CD4-positive, alpha-beta T cell treated with Interleukin-2 at 100 ng/mL for 4 hours (primary cell): Measurements from ENCODE around the gene C1QTNF2.

Experiments
- DNase-seq: peaks from one replicate; pipeline ENCODE4 v3.0.0-alpha.2; 2020; ENCODE audit warnings: low spot score

The C1QTNF2 gene

GRCh38 chr5:160369990-160370712 lies at the start of gene C1QTNF2:
TSS of gene C1QTNF2 (minus strand) at chr5:160370626. CDS start at chr5:160355011, 15,615 bp downstream.
- DNase-seq = no peak

GRCh38 chr5:160420331-160420610 lies 49.8 kb upstream of the C1QTNF2 start:
- DNase-seq = no peak

DNA sequence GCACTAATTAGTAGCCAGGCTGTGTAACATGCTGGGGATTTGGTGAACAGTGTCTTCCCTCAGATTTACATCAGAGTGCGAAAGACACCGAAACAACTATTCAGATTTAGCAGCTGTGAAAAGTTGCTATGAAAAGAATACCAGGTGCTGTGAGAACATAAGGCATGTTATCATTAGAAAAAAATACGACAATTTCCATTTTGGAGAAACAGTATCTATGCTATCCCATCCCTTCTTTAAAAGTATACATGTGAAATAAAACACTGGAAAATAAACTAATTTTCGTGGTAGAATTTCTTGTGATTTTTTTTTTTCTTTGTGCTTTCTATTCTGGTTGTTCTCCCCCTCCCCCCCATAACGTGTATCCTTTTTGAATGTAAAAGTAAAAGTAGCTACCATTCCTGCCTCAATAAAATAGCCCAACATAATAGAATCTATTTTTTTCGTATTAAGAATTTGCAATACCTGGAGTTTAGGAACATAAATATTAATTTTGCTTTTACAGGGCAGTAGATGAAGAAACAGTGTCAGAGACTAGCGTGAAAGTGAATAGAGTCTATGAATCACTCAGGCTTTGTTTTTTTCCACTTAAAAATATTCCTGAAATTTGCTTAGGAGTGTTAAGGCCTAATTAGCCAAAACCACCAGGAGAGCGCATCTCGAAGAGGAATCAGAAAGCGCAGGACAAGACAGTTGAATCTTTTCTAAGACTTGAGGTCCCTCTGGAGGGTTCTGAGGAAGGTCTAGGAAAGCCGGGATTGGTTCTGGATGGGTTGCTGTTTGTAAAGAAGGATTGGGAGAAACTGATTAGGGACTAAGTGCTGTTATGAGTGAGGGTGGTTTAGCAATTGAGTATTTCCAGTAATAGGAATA lies 49.3 kb upstream of the C1QTNF2 start:
- DNase-seq = no peak

GRCh38 chr5:160418561-160419457 lies 48.4 kb upstream of the C1QTNF2 start, which contains the start of gene SLU7:
TSS of gene SLU7 (minus strand) at chr5:160419081. CDS start at chr5:160415294, 3,787 bp downstream.
- peak; percentile 93 for DNase-seq

DNA sequence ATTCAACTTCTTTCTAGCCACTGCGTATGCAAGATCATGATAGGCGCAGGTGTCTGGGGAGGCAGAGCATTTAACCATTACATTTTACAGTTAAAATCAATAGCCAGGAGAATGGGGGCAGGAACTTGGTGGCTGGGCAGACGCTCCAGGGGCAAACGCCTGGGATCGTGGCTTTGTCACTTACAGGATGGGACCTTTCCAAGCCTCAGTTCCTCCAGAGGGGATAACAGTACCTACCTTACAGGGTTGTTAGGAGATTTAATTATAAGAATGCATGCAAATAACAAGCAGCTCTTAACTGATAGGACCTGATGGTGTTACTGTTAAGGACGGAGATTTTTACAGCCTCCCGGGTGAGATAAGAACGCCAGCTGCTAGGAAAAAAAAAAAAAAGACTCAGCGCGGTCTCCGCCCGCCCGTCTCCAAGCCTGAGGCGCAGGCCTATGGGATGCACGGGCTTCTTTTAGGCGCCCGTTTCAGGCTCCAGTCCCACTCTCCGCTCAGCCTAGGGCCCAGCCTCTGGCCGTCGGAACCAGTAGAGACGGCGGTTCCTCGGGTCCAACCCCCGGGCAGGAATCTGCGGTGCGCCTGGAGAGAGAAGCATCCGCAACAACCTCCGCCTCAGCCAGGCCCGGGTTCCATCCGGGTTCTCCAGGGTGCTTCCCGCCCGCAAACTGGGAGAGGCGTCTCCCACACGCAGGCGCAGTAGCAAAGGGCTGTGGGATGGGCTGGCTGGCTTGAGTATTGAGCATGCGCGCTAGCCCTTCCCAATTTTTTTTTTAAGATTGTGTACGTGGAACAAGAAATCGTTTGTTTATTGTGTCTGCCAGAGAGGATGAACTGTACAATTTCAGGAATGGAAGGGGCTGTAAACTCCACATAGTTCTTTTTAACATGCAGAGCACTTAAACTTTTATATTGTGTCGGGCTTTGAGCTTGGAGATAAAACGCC lies 29.3 kb upstream of the C1QTNF2 start, which contains the start of gene FAM200C:
FAM200C (minus strand) TSS at position 653 of the 952 bp plus-strand sequence. CDS start 4,564 bp downstream, outside the sequence.
- DNase-seq = peak; percentile 69

DNA sequence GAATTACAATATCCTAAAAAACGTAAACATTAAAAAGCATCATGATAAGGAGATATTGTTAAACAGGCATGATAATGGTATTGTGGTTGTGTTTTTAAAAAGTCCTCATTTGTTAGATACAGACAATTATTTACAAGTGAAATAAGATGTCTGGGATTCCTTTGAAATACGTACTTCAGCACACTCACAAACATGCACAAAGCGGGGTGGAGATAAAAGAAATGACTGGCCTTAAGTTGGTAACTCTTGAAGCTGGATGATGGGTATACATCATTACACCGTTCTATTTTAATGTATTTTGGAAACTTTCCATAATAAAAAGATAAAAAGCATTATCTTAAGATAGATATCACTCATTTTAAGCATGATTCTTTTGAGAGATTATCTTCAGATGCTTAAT lies 28.4 kb upstream of the C1QTNF2 start:
- no peak for DNase-seq

GRCh38 chr5:160397492-160397891 lies 27.1 kb upstream of the C1QTNF2 start:
- DNase-seq = no peak

GRCh38 chr5:160395111-160395510 lies 24.7 kb upstream of the C1QTNF2 start:
- DNase-seq = no peak

DNA sequence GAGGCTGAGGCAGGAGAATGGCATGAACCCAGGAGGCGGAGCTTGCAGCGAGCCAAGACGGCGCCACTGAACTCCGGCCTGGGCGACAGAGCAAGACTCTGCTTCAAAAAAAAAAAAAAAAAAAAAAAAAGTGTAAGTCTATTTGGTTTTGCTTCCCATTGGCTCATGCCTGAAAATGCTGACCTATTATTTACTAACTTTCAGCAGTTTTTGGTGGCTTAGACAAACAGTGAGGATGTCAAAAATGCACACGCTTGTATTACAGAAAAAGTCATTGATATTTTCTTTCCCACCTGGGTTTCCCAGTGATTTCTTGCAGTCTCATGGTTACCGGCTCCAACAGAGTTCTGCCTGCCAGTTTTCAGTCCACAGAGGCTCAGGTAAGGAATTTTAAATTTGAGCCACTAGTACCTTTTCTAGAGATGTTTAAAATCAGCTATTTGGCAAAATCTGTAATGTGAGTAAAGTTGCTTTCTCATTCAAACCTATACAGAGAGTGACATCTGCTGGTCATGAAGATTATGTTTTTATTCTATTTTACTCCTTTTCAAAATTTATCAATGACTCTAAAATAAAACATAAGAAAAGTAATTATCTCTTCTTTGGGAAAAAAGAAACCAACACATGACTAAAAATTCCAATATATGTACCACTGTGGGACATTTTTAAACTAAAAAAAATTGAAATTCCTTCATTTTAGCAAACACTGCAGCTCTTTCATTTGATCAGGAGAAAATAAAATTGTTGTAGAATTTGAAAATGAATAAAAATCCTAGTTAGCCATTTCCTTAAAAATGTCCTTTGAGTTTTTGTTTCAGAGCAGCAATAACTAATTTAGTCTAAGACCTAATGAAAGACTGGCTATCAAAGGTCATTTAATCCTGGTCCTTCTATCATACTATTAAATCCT lies 20.6 kb upstream of the C1QTNF2 start:
- peak; percentile 22 for DNase-seq

DNA sequence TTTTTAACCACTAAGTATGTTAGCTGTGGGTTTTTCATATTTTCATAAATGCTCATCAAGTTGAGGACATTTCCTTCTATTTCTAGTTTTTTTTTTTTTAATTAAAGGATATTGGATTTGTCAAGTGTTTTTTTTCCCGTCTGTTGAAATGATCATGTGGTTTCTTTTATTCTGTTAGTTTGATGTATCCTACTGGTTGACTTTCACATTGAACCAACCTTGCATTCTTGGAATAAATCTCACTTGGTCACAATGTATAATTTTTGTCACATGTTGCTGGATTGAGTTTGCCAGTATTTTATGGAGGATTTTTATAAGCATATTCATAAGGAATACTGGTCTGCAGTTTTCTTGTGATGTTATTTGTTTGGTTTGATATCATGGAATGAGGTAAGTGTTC lies 17.0 kb upstream of the C1QTNF2 start:
- no peak for DNase-seq

- no peak for DNase-seq
Observed at GRCh38 chr5:160385496-160385895, 15.1 kb upstream of the C1QTNF2 start.

GRCh38 chr5:160384681-160385080 lies 14.3 kb upstream of the C1QTNF2 start:
- no peak for DNase-seq

GRCh38 chr5:160382346-160382745 lies 11.9 kb upstream of the C1QTNF2 start:
- DNase-seq = no peak

GRCh38 chr5:160380041-160380440 lies 9.6 kb upstream of the C1QTNF2 start:
- DNase-seq = no peak

DNA sequence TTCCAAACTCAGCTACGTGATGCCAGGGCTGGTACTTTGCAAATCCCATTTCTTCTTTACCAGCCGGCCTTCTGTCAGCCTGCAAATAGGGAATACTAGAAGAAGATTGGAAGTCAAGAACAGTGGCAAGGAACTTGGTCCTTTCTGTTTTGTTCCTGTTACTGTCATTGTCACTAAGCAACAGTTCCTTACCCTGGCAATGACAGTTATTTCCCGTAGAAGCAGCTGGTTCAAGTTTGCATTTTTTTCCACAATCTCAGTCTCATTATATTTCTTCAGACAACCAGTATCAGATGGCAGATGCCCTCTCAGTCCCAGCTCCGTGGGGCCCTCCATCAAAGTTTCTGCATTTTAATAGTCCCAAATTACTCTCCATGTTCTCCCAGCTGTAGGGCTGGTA lies 9.1 kb upstream of the C1QTNF2 start:
- no peak for DNase-seq

DNA sequence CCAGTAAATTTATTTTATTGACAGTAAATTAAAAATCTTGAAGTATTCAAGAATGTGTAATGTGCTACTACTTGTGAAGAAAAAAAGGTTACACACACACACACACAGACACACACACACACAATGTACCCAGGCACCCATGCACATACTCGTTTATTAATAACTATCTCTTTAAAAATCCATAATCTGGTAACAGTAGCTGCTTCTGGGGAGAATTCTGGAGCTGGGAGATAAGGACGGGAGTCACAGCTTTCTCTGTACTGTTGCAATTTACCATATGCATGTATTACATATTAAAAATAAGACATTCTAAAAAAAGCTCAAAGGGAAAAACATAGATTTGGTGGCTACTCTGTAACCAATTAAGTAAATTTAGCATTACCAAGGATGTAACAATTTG lies 7.9 kb upstream of the C1QTNF2 start:
- no peak for DNase-seq

- DNase-seq = no peak
Observed at GRCh38 chr5:160377651-160378050, 7.2 kb upstream of the C1QTNF2 start.

DNA sequence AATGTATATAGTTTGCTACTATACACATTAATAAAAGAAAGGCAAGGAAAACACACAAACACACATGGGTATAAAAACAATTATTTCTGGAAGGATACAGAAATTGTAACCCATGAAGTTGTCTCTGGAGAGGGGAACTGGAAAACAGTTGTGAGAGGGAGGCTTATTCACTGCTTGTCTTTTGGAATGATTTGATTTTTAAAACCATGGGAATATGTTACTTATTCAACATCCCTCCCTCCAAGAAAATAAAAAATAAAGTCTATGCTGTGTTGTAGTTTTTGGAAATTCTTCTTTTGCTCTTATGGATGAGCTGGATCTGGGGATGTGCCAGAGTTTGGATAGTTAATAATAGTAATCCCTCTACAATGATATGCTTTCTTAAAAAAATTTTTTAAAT lies 6.0 kb upstream of the C1QTNF2 start:
- no peak for DNase-seq

GRCh38 chr5:160375701-160376100 lies 5.3 kb upstream of the C1QTNF2 start:
- DNase-seq = no peak

DNA sequence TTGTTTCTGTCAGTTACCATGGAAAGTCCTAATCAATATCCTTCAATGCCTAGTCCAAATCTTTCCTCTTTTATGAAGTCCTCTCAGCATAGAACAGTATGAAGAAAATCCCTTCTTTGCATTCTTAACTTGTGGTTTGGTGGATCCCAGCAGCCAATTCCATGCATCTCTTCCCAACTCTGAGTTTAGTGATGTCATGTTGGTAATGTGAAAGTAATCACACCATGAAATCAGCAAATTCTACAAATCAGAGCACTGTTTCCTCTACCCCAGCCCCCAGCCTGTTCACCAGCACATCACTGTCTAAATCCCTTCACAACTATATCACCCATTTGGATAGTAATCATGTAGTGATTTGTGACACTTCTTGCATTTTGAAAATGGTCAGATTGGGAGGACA lies 4.7 kb upstream of the C1QTNF2 start:
- DNase-seq = no peak
